GM19099 (cell line): ENCODE data around the gene PTGR1.

Experiments used
- POLR2A ChIP-seq: IDR thresholded peaks from 3 replicates; pipeline ENCODE4 v1.6.1; 2011; ENCODE audit warnings: low read depth; ENCODE audit not compliant: insufficient read length; ENCODE audit errors: extremely low read depth

The PTGR1 gene

GRCh38 chr9:111597852-111598732, 1.4 kb downstream of the PTGR1 start:
- TF ChIP-seq POLR2A: no peak

GRCh38 chr9:111588846-111589245, 10.6 kb downstream of the PTGR1 start:
- no peak for TF ChIP-seq POLR2A

- TF ChIP-seq POLR2A: no peak
Measured at GRCh38 chr9:111586378-111586777, 13.1 kb downstream of the PTGR1 start.

- TF ChIP-seq POLR2A: no peak
Measured at GRCh38 chr9:111582888-111583287, 16.6 kb downstream of the PTGR1 start.

GRCh38 chr9:111572950-111573604, 26.4 kb downstream of the PTGR1 start:
- no peak for TF ChIP-seq POLR2A

GRCh38 chr9:111566234-111566633, 33.2 kb downstream of the PTGR1 start:
- TF ChIP-seq POLR2A: no peak

- TF ChIP-seq POLR2A: no peak
Measured at GRCh38 chr9:111561165-111561719, 38.2 kb downstream of the PTGR1 start.

- no peak for TF ChIP-seq POLR2A
Measured at GRCh38 chr9:111559000-111559610, 40.3 kb downstream of the PTGR1 start.

GRCh38 chr9:111548623-111549022, 50.8 kb downstream of the PTGR1 start:
- no peak for TF ChIP-seq POLR2A

- TF ChIP-seq POLR2A: no peak
Measured at GRCh38 chr9:111542497-111543254, 56.8 kb downstream of the PTGR1 start.

- no peak for TF ChIP-seq POLR2A
Measured at GRCh38 chr9:111533099-111533790, 66.2 kb downstream of the PTGR1 start.

GRCh38 chr9:111531716-111532115, 67.7 kb downstream of the PTGR1 start:
- TF ChIP-seq POLR2A: no peak

GRCh38 chr9:111529787-111530186, 69.7 kb downstream of the PTGR1 start:
- no peak for TF ChIP-seq POLR2A

- no peak for TF ChIP-seq POLR2A
Measured at GRCh38 chr9:111527347-111527746, 72.1 kb downstream of the PTGR1 start.
